Prostate gland (tissue), 2 donors: ENCODE measurements around the gene SLC41A1.

Experiments
- CTCF ChIP-seq, 4 experiments: fragments of 200-600 bp in 2 of 4; fragments of 450-650 bp in 2 of 4; sonication (generic) in 2 of 4; IDR thresholded peaks; 1 replicate in 3 of 4; 2 replicates in 1 of 4; pipeline ENCODE4 v1.5.1; 2016 to 2019; ENCODE audit warnings: antibody characterized with exemption in 4 of 4, mild to moderate bottlenecking in 2 of 4, moderate library complexity in 2 of 4
- POLR2A ChIP-seq: fragments of 450-650 bp; IDR thresholded peaks from one replicate; pipeline ENCODE4 v1.6.1; 2016; ENCODE audit warnings: antibody characterized with exemption, mild to moderate bottlenecking

- TF ChIP-seq CTCF (IDR thresholded peaks at IDR 0.05) (no peak), POLR2A (no peak)
Measured at GRCh38 chr1:205800981-205801703, 11.9 kb downstream of the SLC41A1 start.
